Trophoblast cell (in vitro differentiated cells and primary cell): ENCODE measurements around the gene MAST4.

ENCODE experiments used
- DNase-seq, 2 donors: peaks; one replicate each; pipeline ENCODE4 v3.0.0-alpha.2; 2016
- H2AFZ ChIP-seq: 2 replicates; pipeline ENCODE4 v1.6.1; 2013; ENCODE audit warnings: low read length, moderate library complexity, mild to moderate bottlenecking; ENCODE audit not compliant: insufficient read depth, poor library complexity
- H2AK5ac ChIP-seq: 2 replicates; pipeline ENCODE4 v1.6.1; 2013; ENCODE audit warnings: mild to moderate bottlenecking, low read length
- H2BK120ac ChIP-seq: 2 replicates; pipeline ENCODE4 v1.6.1; 2013; ENCODE audit warnings: low read length, mild to moderate bottlenecking, moderate library complexity; ENCODE audit not compliant: insufficient read depth, poor library complexity
- H2BK12ac ChIP-seq: 2 replicates; pipeline ENCODE4 v1.6.1; 2013; ENCODE audit warnings: mild to moderate bottlenecking, low read length, moderate library complexity
- H2BK5ac ChIP-seq: 2 replicates; pipeline ENCODE4 v1.6.1; 2013; ENCODE audit warnings: low read length, low read depth, moderate library complexity, mild to moderate bottlenecking; ENCODE audit not compliant: poor library complexity
- H3K14ac ChIP-seq: 2 replicates; pipeline ENCODE4 v1.6.1; 2013; ENCODE audit warnings: mild to moderate bottlenecking, low read length
- H3K18ac ChIP-seq: 2 replicates; pipeline ENCODE4 v1.6.1; 2013; ENCODE audit warnings: mild to moderate bottlenecking, low read length
- H3K23ac ChIP-seq: 2 replicates; pipeline ENCODE4 v1.6.1; 2013; ENCODE audit warnings: low read length
- H3K27ac ChIP-seq: 2 replicates; pipeline ENCODE4 v1.5.1; 2013; ENCODE audit warnings: low read depth, mild to moderate bottlenecking, inconsistent platforms, low read length, moderate library complexity
- H3K27me3 ChIP-seq: 2 replicates; pipeline ENCODE4 v1.6.1; 2013; ENCODE audit warnings: inconsistent platforms, mild to moderate bottlenecking, low read length, moderate library complexity; ENCODE audit not compliant: insufficient read depth
- H3K36me3 ChIP-seq, 2 experiments: 1 replicate in 1 of 2; 2 replicates in 1 of 2; pipeline ENCODE4 v1.6.1; 2013; ENCODE audit warnings: low read length in 2 of 2, mild to moderate bottlenecking in 2 of 2, moderate library complexity in 1 of 2; ENCODE audit not compliant: insufficient read depth in 2 of 2, control insufficient read depth in 1 of 2
- H3K4ac ChIP-seq: 2 replicates; pipeline ENCODE4 v1.6.1; 2013; ENCODE audit warnings: low read depth, mild to moderate bottlenecking, low read length, moderate library complexity
- H3K4me1 ChIP-seq, 2 experiments: 1 replicate in 1 of 2; 2 replicates in 1 of 2; pipeline ENCODE4 v1.6.1; 2013; ENCODE audit warnings: low read length in 2 of 2, mild to moderate bottlenecking in 2 of 2, moderate library complexity in 1 of 2; ENCODE audit not compliant: insufficient read depth in 2 of 2, control insufficient read depth in 1 of 2
- H3K4me2 ChIP-seq: 2 replicates; pipeline ENCODE4 v1.6.1; 2013; ENCODE audit warnings: inconsistent platforms, mild to moderate bottlenecking, low read length, moderate library complexity
- H3K4me3 ChIP-seq: 2 replicates; pipeline ENCODE4 v1.5.1; 2013; ENCODE audit warnings: mild to moderate bottlenecking, low read depth, low read length, inconsistent platforms
- H3K79me1 ChIP-seq: one replicate; pipeline ENCODE4 v1.6.1; 2013; ENCODE audit warnings: low read length
- H3K79me2 ChIP-seq: 2 replicates; pipeline ENCODE4 v1.6.1; 2013; ENCODE audit warnings: low read length, mild to moderate bottlenecking; ENCODE audit not compliant: control insufficient read depth, insufficient read depth, poor library complexity
- H3K9ac ChIP-seq: 2 replicates; pipeline ENCODE4 v1.6.1; 2013; ENCODE audit warnings: mild to moderate bottlenecking, low read length
- H3K9me3 ChIP-seq: 2 replicates; pipeline ENCODE4 v1.6.1; 2013; ENCODE audit warnings: low read depth, mild to moderate bottlenecking, control low read depth, inconsistent platforms, low read length; ENCODE audit not compliant: insufficient read depth
- H4K12ac ChIP-seq: 2 replicates; pipeline ENCODE4 v1.6.1; 2013; ENCODE audit warnings: low read depth, mild to moderate bottlenecking, low read length, moderate library complexity
- H4K8ac ChIP-seq: 2 replicates; pipeline ENCODE4 v1.6.1; 2013; ENCODE audit warnings: low read depth, mild to moderate bottlenecking, low read length, moderate library complexity
- H4K91ac ChIP-seq: one replicate; pipeline ENCODE4 v1.6.1; 2013; ENCODE audit warnings: low read depth, mild to moderate bottlenecking, low read length, moderate library complexity
- WGBS: extraction: QIAGEN DNeasy Blood & Tissue Kit; methylation state at CpG from one replicate; pipeline ENCODE4 v1.1.7; 2013; ENCODE audit warnings: missing lambda C conversion rate; ENCODE audit not compliant: insufficient read length, insufficient coverage; ENCODE audit errors: extremely low coverage; 5-methylcytosine and 5-hydroxymethylcytosine counted together

MAST4 gene

GRCh38 chr5:67194166-67194565 lies 598.0 kb downstream of the MAST4 start:
- Histone ChIP-seq H3K4ac (no peak overlapping the region), H3K23ac (no peak overlapping the region), H3K18ac (no peak overlapping the region), H4K8ac (no peak overlapping the region), H2BK120ac (no peak overlapping the region), H3K27me3 (no peaks in the 10 kb centered on the region), H3K27ac (no peak overlapping the region), H3K9me3 (peaks cover 3% of the 10 kb centered on the region), H3K79me2 (no peaks in the 10 kb centered on the region), H4K12ac (no peak overlapping the region), H2AK5ac (no peak overlapping the region), H3K4me2 (no peak overlapping the region), H3K79me1 (no peaks in the 10 kb centered on the region), H3K4me3 (no peak overlapping the region), H3K9ac (no peak overlapping the region), H2BK5ac (no peak overlapping the region), H2AFZ (no peak overlapping the region), H2BK12ac (no peak overlapping the region), H3K4me1 (no peaks in the 10 kb centered on the region), H3K14ac (no peak overlapping the region), H4K91ac (no peak overlapping the region), H3K36me3 (no peaks in the 10 kb centered on the region)
- no peak for DNase-seq
- WGBS, result no CpG with 5 or more reads among the region's 3 CpGs

- H3K9me3 ChIP-seq, result peaks cover 3% of the 10 kb centered on the region
- H3K4me3 ChIP-seq, result no peak overlapping the region
- no peak overlapping the region for H2AK5ac ChIP-seq
- no peak overlapping the region for H4K12ac ChIP-seq
- no peaks in the 10 kb centered on the region for H3K27me3 ChIP-seq
- H3K36me3 ChIP-seq, result no peaks in the 10 kb centered on the region
- H4K8ac ChIP-seq, result no peak overlapping the region
- H3K14ac ChIP-seq, result no peak overlapping the region
- no peak overlapping the region for H4K91ac ChIP-seq
- H2BK12ac ChIP-seq, result no peak overlapping the region
- no peak overlapping the region for H2BK5ac ChIP-seq
- H3K79me1 ChIP-seq, result no peaks in the 10 kb centered on the region
- H2AFZ ChIP-seq, result no peak overlapping the region
- H3K23ac ChIP-seq, result no peak overlapping the region
- H3K79me2 ChIP-seq, result no peaks in the 10 kb centered on the region
- WGBS, result no CpG with 5 or more reads among the region's 7 CpGs
- H3K4me2 ChIP-seq, result no peak overlapping the region
- H3K4ac ChIP-seq, result no peak overlapping the region
- H3K18ac ChIP-seq, result no peak overlapping the region
- no peak for DNase-seq
- H3K9ac ChIP-seq, result no peak overlapping the region
- H2BK120ac ChIP-seq, result no peak overlapping the region
- H3K4me1 ChIP-seq, result no peaks in the 10 kb centered on the region
- no peak overlapping the region for H3K27ac ChIP-seq
These were observed 599.4 kb downstream of the MAST4 start for GRCh38 chr5:67195406-67196275.

- Histone ChIP-seq H4K8ac (no peak within 1 kb of the TSS), H3K9ac (no peak within 1 kb of the TSS), H3K79me1 (no peaks in the 10 kb centered on the region), H2BK5ac (no peak within 1 kb of the TSS), H3K18ac (no peak within 1 kb of the TSS), H2BK12ac (no peak within 1 kb of the TSS), H4K91ac (no peak within 1 kb of the TSS), H3K36me3 (no peaks in the 10 kb centered on the region), H2BK120ac (no peak within 1 kb of the TSS), H2AK5ac (no peak within 1 kb of the TSS), H3K4me1 (no peaks in the 10 kb centered on the region), H3K14ac (no peak within 1 kb of the TSS), H3K4me3 (no peak within 1 kb of the TSS), H3K27ac (no peak within 1 kb of the TSS), H2AFZ (no peak within 1 kb of the TSS), H3K27me3 (no peaks in the 10 kb centered on the region), H3K79me2 (no peaks in the 10 kb centered on the region), H3K4ac (no peak within 1 kb of the TSS), H3K23ac (no peak within 1 kb of the TSS), H4K12ac (no peak within 1 kb of the TSS), H3K9me3 (peaks cover 3% of the 10 kb centered on the region), H3K4me2 (no peak within 1 kb of the TSS)
- DNase-seq, result no peak
- no CpG with 5 or more reads among the region's 5 CpGs for WGBS
These were observed 600.4 kb downstream of the MAST4 start, which contains the start of gene CD180 for GRCh38 chr5:67196537-67197059. TSS of gene CD180 (minus strand) at chr5:67196799. CDS start at chr5:67196641, 158 bp downstream.

- Histone ChIP-seq H3K27me3 (no peaks in the 10 kb centered on the region), H3K79me2 (no peaks in the 10 kb centered on the region), H3K4me1 (no peaks in the 10 kb centered on the region), H3K23ac (no peak overlapping the region), H3K14ac (no peak overlapping the region), H3K4ac (no peak overlapping the region), H3K4me2 (no peak overlapping the region), H3K9me3 (peaks cover under 1% of the 10 kb centered on the region), H2AK5ac (no peak overlapping the region), H3K36me3 (no peaks in the 10 kb centered on the region), H2AFZ (no peak overlapping the region), H2BK12ac (no peak overlapping the region), H3K9ac (no peak overlapping the region), H3K4me3 (no peak overlapping the region), H3K18ac (no peak overlapping the region), H2BK120ac (no peak overlapping the region), H4K91ac (no peak overlapping the region), H2BK5ac (no peak overlapping the region), H4K8ac (no peak overlapping the region), H4K12ac (no peak overlapping the region), H3K79me1 (no peaks in the 10 kb centered on the region), H3K27ac (no peak overlapping the region)
- WGBS, result no CpG with 5 or more reads among the region's 1 CpG
- DNase-seq, result no peak
These were observed 601.3 kb downstream of the MAST4 start for GRCh38 chr5:67197536-67197935.
